ENCODE results near the gene WFDC8. TPM values are rescaled to one million over a fixed set of nuclear protein-coding genes. Genes with fewer than 3 reads are reported as not detected.
"Not testable (repeated sequence)": the region's sequence is repeated elsewhere in the genome, so short reads cannot be mapped to it uniquely, and the experiment has no call there.

WFDC8 gene
- total and polyA plus RNA-seq, 10 donors: not detected

DNA sequence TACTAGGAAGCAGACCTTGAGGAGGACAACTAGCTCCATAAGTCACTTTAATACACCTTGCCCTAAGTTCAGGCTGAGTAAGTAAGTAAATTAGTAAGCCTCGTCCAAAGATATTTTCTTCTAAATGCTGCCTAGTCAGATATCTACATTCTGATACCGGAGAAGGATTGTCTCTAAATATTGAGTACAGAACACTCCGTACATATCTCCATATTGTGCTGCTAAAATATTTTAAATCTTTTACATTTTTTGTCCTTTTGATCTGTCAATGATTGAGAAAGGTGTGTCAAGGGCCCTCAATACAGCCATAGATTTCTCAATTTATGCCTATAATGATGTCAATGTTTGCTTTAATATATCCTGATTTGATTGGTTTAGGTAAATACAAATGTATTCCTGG, 3.2 kb downstream of the WFDC8 start:
- Histone ChIP-seq H3K27me3 (replicated peaks in 1 of 7) (peaks cover 0 to 20% (median 0%) of the 10 kb centered on the region in 7 donors), H3K27ac (no peak overlapping the region), H3K4me3 (no peak overlapping the region), H3K36me3 (no peaks in the 10 kb centered on the region), H3K9me3 (no peaks in the 10 kb centered on the region), H3K4me1 (no peaks in the 10 kb centered on the region)
- no peak for DNase-seq
- no peak for TF ChIP-seq CTCF (IDR thresholded peaks at IDR 0.05 in 8 of 11, conservative IDR thresholded peaks at IDR 0.05 in 3 of 11)
- no peak for TF ChIP-seq POLR2A (IDR thresholded peaks at IDR 0.05)
- TF ChIP-seq POLR2AphosphoS5 (IDR thresholded peaks at IDR 0.05): no peak
- WGBS, 5 donors: 85 to 93% (median 88%) methylated on average over 3 of the region's 3 CpGs
- intact Hi-C loops (cut with DNase I; ENCODE audit: low total_unique reads): no loop called here

GRCh38 chr20:45569650-45570049, 9.4 kb downstream of the WFDC8 start:
- H3K4me3 ChIP-seq; H3K27ac ChIP-seq; H3K4me1 ChIP-seq; H3K9me3 ChIP-seq; DNase-seq; H3K36me3 ChIP-seq; intact Hi-C loops (cut with DNase I; ENCODE audit: low total_unique reads): not testable (repeated sequence)
- peaks cover 0 to 11% (median 0%) of the 10 kb centered on the region in 7 donors for H3K27me3 ChIP-seq (replicated peaks in 1 of 7)
- WGBS, 5 donors: 81 to 88% (median 86%) methylated on average over 1 of the region's 1 CpG

- H3K27me3 ChIP-seq (replicated peaks in 1 of 7): peaks cover 0 to 32% (median 0%) of the 10 kb centered on the region in 7 donors
- no peak for DNase-seq
- H3K4me1 ChIP-seq: no peaks in the 10 kb centered on the region
- no peaks in the 10 kb centered on the region for H3K36me3 ChIP-seq
- intact Hi-C loops (cut with DNase I; ENCODE audit: low total_unique reads): no loop called here
- WGBS, 5 donors: 72 to 83% (median 77%) methylated on average over 2 of the region's 2 CpGs
- TF ChIP-seq POLR2A (IDR thresholded peaks at IDR 0.05) (no peak), POLR2AphosphoS5 (IDR thresholded peaks at IDR 0.05) (no peak), CTCF (IDR thresholded peaks at IDR 0.05 in 8 of 11, conservative IDR thresholded peaks at IDR 0.05 in 3 of 11) (no peak)
- H3K27ac ChIP-seq: no peak overlapping the region
- H3K9me3 ChIP-seq: peaks cover 0 to 3% (median 0%) of the 10 kb centered on the region in 8 donors
- no peak overlapping the region for H3K4me3 ChIP-seq
These were observed 14.3 kb downstream of the WFDC8 start for GRCh38 chr20:45564760-45565276.

GRCh38 chr20:45555198-45555597, 23.9 kb downstream of the WFDC8 start:
- Histone ChIP-seq H3K36me3 (no peaks in the 10 kb centered on the region), H3K4me1 (no peaks in the 10 kb centered on the region), H3K27ac (no peak overlapping the region), H3K27me3 (replicated peaks in 1 of 7) (peaks cover 0 to 18% (median 0%) of the 10 kb centered on the region in 7 donors), H3K4me3 (no peak overlapping the region), H3K9me3 (peaks cover 0 to 12% (median 7%) of the 10 kb centered on the region in 8 donors)
- DNase-seq: no peak
- TF ChIP-seq POLR2A (IDR thresholded peaks at IDR 0.05) (no peak), CTCF (IDR thresholded peaks at IDR 0.05 in 8 of 11, conservative IDR thresholded peaks at IDR 0.05 in 3 of 11) (no peak), POLR2AphosphoS5 (IDR thresholded peaks at IDR 0.05) (no peak)
- 75 to 97% (median 82%) methylated on average over 1 of the region's 1 CpG for WGBS, 5 donors
- intact Hi-C loops (cut with DNase I; ENCODE audit: low total_unique reads): no loop called here

DNA sequence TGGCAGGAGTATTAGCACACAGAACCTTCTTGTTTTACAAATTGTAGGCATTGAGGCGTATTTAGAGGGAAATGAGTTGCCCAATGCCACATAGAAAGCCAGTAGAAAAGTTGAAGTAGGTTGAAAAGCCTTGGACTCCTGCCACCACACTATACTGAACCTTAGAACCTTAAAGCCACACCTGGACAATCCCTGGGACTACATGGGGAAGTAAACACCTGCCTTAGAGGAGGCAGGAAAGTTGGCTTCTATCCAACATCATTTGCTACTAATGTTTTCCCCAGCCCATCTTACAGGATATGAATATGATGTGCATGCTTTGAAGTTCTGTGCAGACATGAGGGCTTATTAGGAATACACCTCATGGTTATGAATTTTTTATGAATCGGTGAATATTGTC, 26.6 kb downstream of the WFDC8 start:
- 72 to 80% (median 78%) methylated on average over 2 of the region's 2 CpGs for WGBS, 5 donors
- no peak for DNase-seq
- Histone ChIP-seq H3K27ac (no peak overlapping the region), H3K36me3 (no peaks in the 10 kb centered on the region), H3K4me3 (no peak overlapping the region), H3K4me1 (no peaks in the 10 kb centered on the region), H3K9me3 (peaks cover 0 to 12% (median 7%) of the 10 kb centered on the region in 8 donors), H3K27me3 (replicated peaks in 1 of 7) (peaks cover 0 to 17% (median 0%) of the 10 kb centered on the region in 7 donors)
- intact Hi-C loops (cut with DNase I; ENCODE audit: low total_unique reads): no loop called here
- no peak for TF ChIP-seq POLR2AphosphoS5 (IDR thresholded peaks at IDR 0.05)
- no peak for TF ChIP-seq CTCF (IDR thresholded peaks at IDR 0.05 in 8 of 11, conservative IDR thresholded peaks at IDR 0.05 in 3 of 11)
- no peak for TF ChIP-seq POLR2A (IDR thresholded peaks at IDR 0.05)

All from spleen (tissue), 11 donors.